ENCODE measurements around the gene TOMM70.
A peak's percentile ranks its signal among the peaks of the same experiment; 100 is the strongest.
"Not testable (repeated sequence)": the region's sequence is repeated elsewhere in the genome, so short reads cannot be mapped to it uniquely, and the experiment has no call there.

TOMM70 gene

DNA sequence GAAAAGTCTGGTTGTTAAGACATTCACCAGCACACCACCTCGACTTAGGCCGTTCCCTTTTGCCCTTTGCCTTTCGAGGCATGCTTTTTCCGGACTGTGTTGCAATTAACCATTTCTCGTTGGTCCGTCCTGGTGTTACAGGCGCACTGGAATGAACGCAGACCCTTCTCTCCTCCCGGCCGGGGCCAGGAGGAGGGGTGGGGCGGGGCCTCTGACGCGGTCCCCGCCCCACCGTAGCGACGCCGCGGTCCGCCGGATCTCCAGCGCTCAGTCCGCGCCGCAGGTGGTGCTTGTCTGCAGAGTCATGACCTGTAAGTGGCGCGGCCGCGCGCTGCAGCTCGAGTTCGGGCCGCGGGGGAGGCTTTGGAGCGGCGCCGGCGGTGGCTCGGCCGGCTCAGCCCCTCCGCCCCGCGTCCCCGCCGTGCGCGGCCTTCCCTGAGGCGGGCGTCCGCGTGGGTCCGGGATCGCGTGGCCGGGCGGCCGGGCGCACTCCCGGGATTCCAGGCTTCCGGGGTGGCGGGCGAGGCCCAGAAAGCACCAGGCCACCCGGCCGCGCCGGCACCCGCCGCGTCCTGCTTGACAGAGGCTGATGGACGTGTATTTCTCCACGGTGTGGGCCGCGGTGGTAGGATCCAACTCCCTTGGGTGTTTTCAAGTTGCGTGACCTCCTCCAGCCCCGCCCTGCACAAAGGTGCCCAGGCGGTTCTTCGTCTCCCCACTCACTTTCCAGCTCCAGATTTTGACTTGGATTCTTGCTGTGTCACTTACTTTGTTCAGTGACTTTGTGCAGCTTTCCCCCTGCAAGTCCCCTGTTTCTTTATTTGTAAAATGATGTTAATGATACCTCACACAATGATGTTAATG lies 66.2 kb downstream of the TOMM70 start, which contains the start of gene NIT2:
Gene NIT2 (plus strand): TSS at position 270 of the 864 bp plus-strand sequence. CDS start 35 bp downstream, at position 305.
- TF ChIP-seq CTCF (conservative IDR thresholded peaks at IDR 0.05; ENCODE audit: low read length), result no peak
- peak within 1 kb of the TSS; percentile 86 for H3K4me3 ChIP-seq (ENCODE audit: low read length)
- peak; percentile 71 for DNase-seq (ENCODE audit: low read depth)

DNA sequence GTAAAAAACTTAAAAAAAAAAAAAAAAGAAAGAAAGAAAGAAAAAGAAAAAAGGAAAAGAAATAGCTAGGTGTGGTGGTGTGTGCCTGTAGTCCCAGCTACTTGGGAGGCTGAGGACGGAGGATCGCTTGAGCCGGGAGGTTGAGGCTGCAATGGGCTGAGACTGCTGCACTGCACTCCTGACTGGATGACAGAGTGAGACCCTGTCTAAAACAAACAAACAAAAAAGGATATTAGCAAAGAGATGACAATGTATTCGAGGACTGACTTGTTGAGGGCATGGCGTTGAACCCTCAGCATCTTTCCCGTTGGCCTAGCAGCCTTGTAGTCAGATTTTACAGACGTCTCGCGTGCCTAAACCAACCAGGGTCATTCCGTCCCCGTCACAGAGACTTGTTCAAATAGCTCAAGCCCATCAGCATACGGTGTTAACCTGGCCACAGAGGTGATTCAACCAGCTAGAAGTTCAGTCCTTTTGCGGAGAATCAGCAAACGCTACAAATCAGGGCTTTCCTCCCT lies 66.9 kb downstream of the TOMM70 start:
- no peak for DNase-seq (ENCODE audit: low read depth)
- H3K4me3 ChIP-seq (ENCODE audit: low read length), result peak overlapping the region; percentile 86
- TF ChIP-seq CTCF (conservative IDR thresholded peaks at IDR 0.05; ENCODE audit: low read length), result no peak

DNA sequence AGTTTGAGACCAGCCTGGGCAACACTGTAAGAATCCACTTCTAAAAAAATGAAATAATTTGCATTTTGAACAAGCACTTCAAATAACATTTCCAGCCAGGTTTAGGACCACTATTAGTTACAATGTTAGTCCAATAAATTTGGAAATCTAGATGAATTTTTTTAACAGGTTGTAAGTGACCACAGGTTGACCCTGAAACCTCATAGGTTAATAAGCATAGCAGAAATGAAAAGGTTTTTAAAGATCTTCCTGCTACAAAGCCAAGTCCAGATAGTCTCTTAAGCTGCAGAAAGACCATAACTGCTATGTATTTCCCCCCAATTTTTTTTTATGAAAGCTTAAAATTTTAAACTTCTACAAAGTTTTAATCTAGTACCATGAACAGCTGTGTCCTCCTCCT lies 67.8 kb downstream of the TOMM70 start:
- no peak for TF ChIP-seq CTCF (conservative IDR thresholded peaks at IDR 0.05; ENCODE audit: low read length)

DNA sequence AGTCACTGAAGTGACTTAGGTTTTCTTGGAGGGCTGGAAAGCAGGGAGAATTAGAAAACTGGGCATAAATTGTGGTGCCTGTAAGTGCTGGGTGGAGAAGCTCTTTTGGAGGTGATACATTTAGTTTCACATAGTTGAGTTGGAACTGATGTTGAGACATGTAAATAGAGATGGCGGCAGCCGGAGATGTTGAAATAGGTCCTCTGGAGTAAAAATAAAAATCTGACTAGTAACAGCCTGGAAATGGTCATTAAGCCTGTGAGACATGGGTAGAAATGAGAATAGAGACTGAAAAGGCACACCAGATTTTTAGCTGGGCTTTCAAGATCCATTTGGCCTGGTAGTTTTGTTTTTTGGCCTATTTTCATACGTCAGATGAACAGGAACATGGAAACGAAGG lies 69.2 kb downstream of the TOMM70 start:
- no peak overlapping the region for H3K4me3 ChIP-seq (ENCODE audit: low read length)
- no peak for TF ChIP-seq CTCF (conservative IDR thresholded peaks at IDR 0.05; ENCODE audit: low read length)
- DNase-seq (ENCODE audit: low read depth), result no peak

More for the DNA sequence above, 67.8 kb downstream of the TOMM70 start:
- DNase-seq (ENCODE audit: low read depth), result no peak
- no peak overlapping the region for H3K4me3 ChIP-seq (ENCODE audit: low read length)

GRCh38 chr3:100330651-100331050 lies 70.2 kb downstream of the TOMM70 start:
- no peak for TF ChIP-seq CTCF (conservative IDR thresholded peaks at IDR 0.05; ENCODE audit: low read length)
- no peak for DNase-seq (ENCODE audit: low read depth)
- no peak overlapping the region for H3K4me3 ChIP-seq (ENCODE audit: low read length)

GRCh38 chr3:100329800-100330489 lies 70.9 kb downstream of the TOMM70 start:
- no peak for TF ChIP-seq CTCF (conservative IDR thresholded peaks at IDR 0.05; ENCODE audit: low read length)
- no peak overlapping the region for H3K4me3 ChIP-seq (ENCODE audit: low read length)
- DNase-seq (ENCODE audit: low read depth), result no peak

GRCh38 chr3:100327377-100327776 lies 73.5 kb downstream of the TOMM70 start:
- not testable (repeated sequence) for DNase-seq (ENCODE audit: low read depth); H3K4me3 ChIP-seq (ENCODE audit: low read length)

Data from AG10803 (cell line).